GM10847 (cell line): Measurements from ENCODE around the gene BRPF1.

ENCODE experiments used
- POLR2A ChIP-seq: IDR thresholded peaks from 2 replicates; pipeline ENCODE4 v1.6.1; 2011; ENCODE audit not compliant: insufficient read length; ENCODE audit errors: extremely low read depth

The BRPF1 gene

GRCh38 chr3:9695345-9695744, 36.2 kb upstream of the BRPF1 start:
- no peak for TF ChIP-seq POLR2A

GRCh38 chr3:9695746-9696145, 35.8 kb upstream of the BRPF1 start:
- TF ChIP-seq POLR2A = no peak

- no peak for TF ChIP-seq POLR2A
Measured at GRCh38 chr3:9696480-9697220, 34.9 kb upstream of the BRPF1 start.

- TF ChIP-seq POLR2A = no peak
Measured at GRCh38 chr3:9697892-9698291, 33.6 kb upstream of the BRPF1 start.

- TF ChIP-seq POLR2A = no peak
Measured at GRCh38 chr3:9698293-9698692, 33.2 kb upstream of the BRPF1 start.

- TF ChIP-seq POLR2A = no peak
Measured at GRCh38 chr3:9700536-9700935, 31.0 kb upstream of the BRPF1 start.

- TF ChIP-seq POLR2A = no peak
Measured at GRCh38 chr3:9701006-9701405, 30.5 kb upstream of the BRPF1 start.

GRCh38 chr3:9701711-9702110, 29.8 kb upstream of the BRPF1 start:
- no peak for TF ChIP-seq POLR2A

GRCh38 chr3:9703240-9703639, 28.3 kb upstream of the BRPF1 start:
- TF ChIP-seq POLR2A = no peak

GRCh38 chr3:9703736-9704346, 27.7 kb upstream of the BRPF1 start, which contains the start of gene CPNE9:
CPNE9 (plus strand) TSS chr3:9703833; CDS start chr3:9703997, 164 bp downstream.
- TF ChIP-seq POLR2A = no peak

- no peak for TF ChIP-seq POLR2A
Measured at GRCh38 chr3:9704347-9705322, 26.9 kb upstream of the BRPF1 start.

GRCh38 chr3:9710174-9710739, 21.3 kb upstream of the BRPF1 start:
- TF ChIP-seq POLR2A = no peak

- TF ChIP-seq POLR2A = no peak
Measured at GRCh38 chr3:9712415-9712814, 19.1 kb upstream of the BRPF1 start.

GRCh38 chr3:9713142-9713541, 18.4 kb upstream of the BRPF1 start:
- no peak for TF ChIP-seq POLR2A

GRCh38 chr3:9715136-9715535, 16.4 kb upstream of the BRPF1 start:
- TF ChIP-seq POLR2A = no peak
